Hematopoietic multipotent progenitor cell treated with erythropoietin and hydrocortisone succinate and interleukin-3 and kit ligand, for 15 days (in vitro differentiated cells): ENCODE data around the gene DCC.

Source experiments
- DNase-seq: peaks from one replicate; pipeline ENCODE4 v3.0.0-alpha.2; 2015; ENCODE audit warnings: low spot score

The DCC gene

GRCh38 chr18:52510139-52510538, 170.1 kb downstream of the DCC start:
- no peak for DNase-seq

- no peak for DNase-seq
These were observed 178.1 kb downstream of the DCC start for GRCh38 chr18:52518086-52518485.

- no peak for DNase-seq
These were observed 179.0 kb downstream of the DCC start for GRCh38 chr18:52519021-52519420.

GRCh38 chr18:52523566-52523965, 183.6 kb downstream of the DCC start:
- DNase-seq, result no peak

GRCh38 chr18:52531836-52532235, 191.8 kb downstream of the DCC start:
- DNase-seq, result no peak

GRCh38 chr18:52536039-52536438, 196.0 kb downstream of the DCC start:
- no peak for DNase-seq

GRCh38 chr18:52537261-52537660, 197.3 kb downstream of the DCC start:
- DNase-seq, result no peak

- no peak for DNase-seq
These were observed 201.1 kb downstream of the DCC start for GRCh38 chr18:52541056-52541455.

- DNase-seq, result no peak
These were observed 204.1 kb downstream of the DCC start for GRCh38 chr18:52544086-52544485.

GRCh38 chr18:52546686-52547346, 206.8 kb downstream of the DCC start:
- DNase-seq, result no peak

- no peak for DNase-seq
These were observed 213.4 kb downstream of the DCC start for GRCh38 chr18:52553441-52553840.

- DNase-seq, result no peak
These were observed 214.2 kb downstream of the DCC start for GRCh38 chr18:52554180-52554579.

- DNase-seq, result no peak
These were observed 227.4 kb downstream of the DCC start for GRCh38 chr18:52567360-52567759.

- DNase-seq, result no peak
These were observed 229.5 kb downstream of the DCC start for GRCh38 chr18:52569492-52569891.

- no peak for DNase-seq
These were observed 231.0 kb downstream of the DCC start for GRCh38 chr18:52570975-52571374.

- no peak for DNase-seq
These were observed 232.3 kb downstream of the DCC start for GRCh38 chr18:52572036-52573000.

- DNase-seq, result no peak
These were observed 237.8 kb downstream of the DCC start for GRCh38 chr18:52577795-52578194.

- DNase-seq, result no peak
These were observed 242.1 kb downstream of the DCC start for GRCh38 chr18:52582061-52582460.

- DNase-seq, result no peak
These were observed 242.5 kb downstream of the DCC start for GRCh38 chr18:52582516-52582915.

GRCh38 chr18:52588931-52589330, 248.9 kb downstream of the DCC start:
- DNase-seq, result no peak

- DNase-seq, result no peak
These were observed 256.9 kb downstream of the DCC start for GRCh38 chr18:52596748-52597435.

- no peak for DNase-seq
These were observed 258.9 kb downstream of the DCC start for GRCh38 chr18:52598921-52599320.

- no peak for DNase-seq
These were observed 262.8 kb downstream of the DCC start for GRCh38 chr18:52602820-52603219.
